IMR-90 (cell line): ENCODE measurements around the gene CCDC12. TPM values are rescaled to one million over a fixed set of nuclear protein-coding genes. Genes with fewer than 3 reads are reported as not detected.

Experiments used
- ATAC-seq: fragments of 200-7000 bp; cut with Tn5 transposase; 2 replicates; pipeline ENCODE4 v1.9.1; 2020; ENCODE audit warnings: low read depth, mild to moderate bottlenecking, moderate library complexity
- BruUV-seq: library from RNA; stranded (reverse); fragments of 400-500 nt; replicated peaks from 2 replicates; lab custom pipeline; 2021; lab: Mats Ljungman, UMichigan
- CTCF ChIA-PET: fragments of 300-600 bp; formaldehyde crosslinking; extraction: SDS; loops from one replicate; lab custom pipeline; 2021; ENCODE audit warnings: antibody characterized with exemption; lab: Yijun Ruan, JAX
- POLR2A ChIA-PET: fragments of 300-600 bp; sonication (Branson Sonifier 250); formaldehyde crosslinking; loops from one replicate; lab custom pipeline; 2022; ENCODE audit warnings: antibody characterized with exemption; ENCODE audit not compliant: unreplicated experiment; lab: Charles Lee
- DNase-seq: peaks from one replicate; pipeline ENCODE4 v3.0.0; 2013
- H2AFZ ChIP-seq: replicated peaks from 2 replicates; pipeline ENCODE3; 2013; ENCODE audit warnings: low read length, mild to moderate bottlenecking; ENCODE audit not compliant: poor library complexity
- H2AK5ac ChIP-seq: 2 replicates; pipeline ENCODE4 v1.6.1; 2013; ENCODE audit warnings: low read depth, low read length, inconsistent platforms
- H2AK9ac ChIP-seq: replicated peaks from 2 replicates; pipeline ENCODE3; 2013; ENCODE audit warnings: mild to moderate bottlenecking, low read depth, low read length, moderate library complexity; ENCODE audit not compliant: poor library complexity
- H2BK120ac ChIP-seq: 2 replicates; pipeline ENCODE4 v1.6.1; 2013; ENCODE audit warnings: low read depth, low read length, inconsistent platforms
- H2BK15ac ChIP-seq: 3 replicates; pipeline ENCODE4 v1.6.1; 2013; ENCODE audit warnings: low read depth, low read length, inconsistent platforms
- H2BK20ac ChIP-seq: 2 replicates; pipeline ENCODE4 v1.6.1; 2013; ENCODE audit warnings: low read depth, mild to moderate bottlenecking, inconsistent platforms, low read length, moderate library complexity
- H2BK5ac ChIP-seq: 2 replicates; pipeline ENCODE4 v1.6.1; 2013; ENCODE audit warnings: mild to moderate bottlenecking, low read depth, low read length, inconsistent platforms; ENCODE audit not compliant: poor library complexity, severe bottlenecking
- H3K14ac ChIP-seq: replicated peaks from 2 replicates; pipeline ENCODE4 v1.6.1; 2013; ENCODE audit warnings: low read depth, low read length, inconsistent platforms
- H3K18ac ChIP-seq: 2 replicates; pipeline ENCODE4 v1.6.1; 2013; ENCODE audit warnings: low read depth, low read length, control low read depth
- H3K23ac ChIP-seq: 2 replicates; pipeline ENCODE4 v1.6.1; 2013; ENCODE audit warnings: low read depth, low read length, inconsistent platforms
- H3K27ac ChIP-seq: 2 replicates; pipeline ENCODE4 v1.5.1; 2013; ENCODE audit warnings: mild to moderate bottlenecking, control low read depth, low read length; ENCODE audit not compliant: insufficient read depth
- H3K27me3 ChIP-seq: 2 replicates; pipeline ENCODE4 v1.6.1; 2013; ENCODE audit warnings: low read length; ENCODE audit not compliant: control insufficient read depth, insufficient read depth
- H3K36me3 ChIP-seq: 2 replicates; pipeline ENCODE4 v1.6.1; 2013; ENCODE audit warnings: low read length, mixed read lengths; ENCODE audit not compliant: control insufficient read depth, insufficient read depth
- H3K4ac ChIP-seq: 2 replicates; pipeline ENCODE4 v1.6.1; 2013; ENCODE audit warnings: low read depth, low read length, inconsistent platforms
- H3K4me1 ChIP-seq: 2 replicates; pipeline ENCODE4 v1.6.1; 2013; ENCODE audit warnings: low read length, mixed read lengths; ENCODE audit not compliant: control insufficient read depth, insufficient read depth
- H3K4me2 ChIP-seq: 2 replicates; pipeline ENCODE4 v1.6.1; 2013; ENCODE audit warnings: low read depth, mild to moderate bottlenecking, control low read depth, low read length, moderate library complexity
- H3K4me3 ChIP-seq: 2 replicates; pipeline ENCODE4 v1.5.1; 2013; ENCODE audit warnings: low read depth, mild to moderate bottlenecking, control low read depth, low read length, moderate library complexity; ENCODE audit not compliant: insufficient read depth
- H3K56ac ChIP-seq: 2 replicates; pipeline ENCODE4 v1.6.1; 2013; ENCODE audit warnings: low read length, inconsistent platforms; ENCODE audit not compliant: insufficient read depth; ENCODE audit errors: extremely low read depth
- H3K79me1 ChIP-seq, 2 experiments: 2 replicates each; pipeline ENCODE4 v1.6.1; 2013; ENCODE audit warnings: low read length in 2 of 2, inconsistent platforms in 1 of 2, low read depth in 1 of 2
- H3K9ac ChIP-seq: 2 replicates; pipeline ENCODE4 v1.6.1; 2013; ENCODE audit warnings: low read depth, low read length, control low read depth
- H3K9me1 ChIP-seq: 2 replicates; pipeline ENCODE4 v1.6.1; 2013; ENCODE audit warnings: low read length, inconsistent platforms; ENCODE audit not compliant: insufficient read depth
- H3K9me3 ChIP-seq: 2 replicates; pipeline ENCODE4 v1.6.1; 2013; ENCODE audit warnings: low read length; ENCODE audit not compliant: control insufficient read depth, insufficient read depth
- H4K20me1 ChIP-seq: 2 replicates; pipeline ENCODE4 v1.6.1; 2013; ENCODE audit warnings: low read length, inconsistent platforms; ENCODE audit not compliant: insufficient read depth
- H4K5ac ChIP-seq: 2 replicates; pipeline ENCODE4 v1.6.1; 2013; ENCODE audit warnings: mild to moderate bottlenecking, low read depth, low read length, control low read depth
- H4K8ac ChIP-seq, 2 experiments: 2 replicates each; pipeline ENCODE4 v1.6.1; 2013; ENCODE audit warnings: low read depth in 2 of 2, low read length in 2 of 2, control low read depth in 1 of 2, inconsistent platforms in 1 of 2
- H4K91ac ChIP-seq: 2 replicates; pipeline ENCODE4 v1.6.1; 2013; ENCODE audit warnings: low read depth, low read length, inconsistent platforms; ENCODE audit not compliant: insufficient read depth
- BHLHE40 ChIP-seq: fragments of 150-350 bp; IDR thresholded peaks from 2 replicates; pipeline ENCODE4 v1.6.1; 2016; ENCODE audit warnings: mild to moderate bottlenecking, low read depth, low read length
- CEBPB ChIP-seq: IDR thresholded peaks from 2 replicates; pipeline ENCODE4 v1.6.1; 2012; ENCODE audit warnings: low read depth, low read length, improper control_type of control experiment
- CHD1 ChIP-seq: IDR thresholded peaks from 2 replicates; pipeline ENCODE4 v1.6.1; 2012; ENCODE audit warnings: low read depth, low read length, improper control_type of control experiment
- ELK1 ChIP-seq: fragments of 150-350 bp; IDR thresholded peaks from 2 replicates; pipeline ENCODE4 v1.6.1; 2016; ENCODE audit warnings: low read depth, mild to moderate bottlenecking, low read length, moderate library complexity, borderline replicate concordance
- FOS ChIP-seq: fragments of 150-350 bp; IDR thresholded peaks from 2 replicates; pipeline ENCODE4 v1.6.1; 2016; ENCODE audit warnings: low read depth, low read length
- MAFK ChIP-seq: IDR thresholded peaks from 2 replicates; pipeline ENCODE4 v1.6.1; 2012; ENCODE audit warnings: low read depth, low read length, improper control_type of control experiment
- MAZ ChIP-seq: IDR thresholded peaks from 2 replicates; pipeline ENCODE4 v1.6.1; 2012; ENCODE audit warnings: low read depth, mild to moderate bottlenecking, low read length, improper control_type of control experiment, moderate library complexity, borderline replicate concordance
- MXI1 ChIP-seq: IDR thresholded peaks from 2 replicates; pipeline ENCODE4 v1.6.1; 2012; ENCODE audit warnings: low read depth, mild to moderate bottlenecking, low read length, moderate library complexity, borderline replicate concordance
- NFE2L2 ChIP-seq: fragments of 150-350 bp; IDR thresholded peaks from 2 replicates; pipeline ENCODE4 v1.6.1; 2016; ENCODE audit warnings: low read depth, mild to moderate bottlenecking, low read length
- POLR2A ChIP-seq: IDR thresholded peaks from 2 replicates; pipeline ENCODE4 v1.6.1; 2012; ENCODE audit warnings: mild to moderate bottlenecking, low read depth, low read length
- RAD21 ChIP-seq: IDR thresholded peaks from 2 replicates; pipeline ENCODE4 v1.6.1; 2012; ENCODE audit warnings: low read length, improper control_type of control experiment
- RCOR1 ChIP-seq: IDR thresholded peaks from 2 replicates; pipeline ENCODE4 v1.6.1; 2012; ENCODE audit warnings: mild to moderate bottlenecking, low read length, improper control_type of control experiment; ENCODE audit not compliant: insufficient replicate concordance
- RFX5 ChIP-seq: IDR thresholded peaks from 2 replicates; pipeline ENCODE4 v1.8.0; 2012; ENCODE audit warnings: low read depth, mild to moderate bottlenecking, low read length, moderate library complexity
- SMC3 ChIP-seq: fragments of 150-350 bp; IDR thresholded peaks from 2 replicates; pipeline ENCODE4 v1.6.1; 2016; ENCODE audit warnings: low read depth, mild to moderate bottlenecking, antibody characterized with exemption, low read length, moderate library complexity
- WGBS, 2 experiments: methylation state at CpG; one replicate each; pipeline versions ENCODE4 v1.1.5 to v1.1.7; 2013; ENCODE audit warnings: missing lambda C conversion rate in 2 of 2; ENCODE audit not compliant: insufficient read length in 1 of 2; ENCODE audit errors: extremely low coverage in 2 of 2; 5-methylcytosine and 5-hydroxymethylcytosine counted together
- dilution Hi-C: fragments of 300-500 bp; cut with HindIII; formaldehyde crosslinking; loops from one replicate; pipeline ENCODE4 v1.14.3; 2018; ENCODE audit warnings: low sequenced_read_pairs; ENCODE audit not compliant: unreplicated experiment
- in situ Hi-C: fragments of 300-500 bp; cut with MboI; formaldehyde crosslinking; loops from 3 replicates; pipeline ENCODE4 v1.14.3; 2019; ENCODE audit warnings: low sequenced_read_pairs, inconsistent platforms, mixed read lengths
- intact Hi-C: fragments of 100-400 bp; cut with micrococcal nuclease; formaldehyde crosslinking; loops from 2 replicates; pipeline ENCODE4 v1.10.0; 2022
- polyA plus RNA-seq, 3 experiments: library from polyadenylated mRNA; depleted of rRNA; stranded (reverse); fragments of >200 nt; gene quantifications; 2 replicates each; pipeline ENCODE4 v1.2.3, GENCODE V29; 2012; ENCODE audit warnings: low replicate concordance in 1 of 3
- total RNA-seq: library from RNA; depleted of rRNA; stranded (reverse); fragments of >200 nt; gene quantifications from 2 replicates; pipeline ENCODE4 v1.2.3, GENCODE V29; 2012
- TF ChIP-seq, protein P1 (sequence below): conservative IDR thresholded peaks from 2 replicates; pipeline ENCODE4 v1.5.1; 2012; ENCODE audit warnings: mild to moderate bottlenecking, low read depth, low read length, improper control_type of control experiment
- TF ChIP-seq, protein P2 (sequence below): fragments of 150-350 bp; IDR thresholded peaks from 2 replicates; pipeline ENCODE4 v1.6.1; 2017; ENCODE audit warnings: mild to moderate bottlenecking, antibody characterized with exemption, low read length, low read depth

The CCDC12 gene
- total and polyA plus RNA-seq, 2 of the 4 experiments (the other 2 are of a cell fraction), result 15.2 to 35.1 TPM

DNA sequence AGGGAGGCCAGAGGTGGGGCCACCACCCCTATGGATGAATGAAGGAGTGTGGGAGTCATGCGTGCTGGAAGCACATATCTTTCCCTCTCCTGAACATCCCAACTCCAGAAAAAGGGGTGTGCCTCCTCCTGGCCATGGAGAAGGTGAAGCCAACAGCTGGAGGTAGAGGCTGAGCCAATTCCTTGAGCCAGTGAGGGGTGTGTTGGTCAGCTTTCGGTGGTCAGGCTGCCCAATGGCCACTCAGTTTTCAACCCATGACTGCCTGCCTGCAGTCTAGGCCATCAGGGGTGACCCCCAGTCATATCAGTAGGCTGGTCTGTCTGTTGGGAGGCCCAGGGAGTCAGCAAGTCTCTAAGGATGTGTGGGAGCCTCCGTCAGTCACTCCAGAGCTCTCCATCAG is 85.4 kb downstream of the CCDC12 start:
- Histone ChIP-seq H3K27ac (no peak overlapping the region), H3K9me3 (no peaks in the 10 kb centered on the region), H3K18ac (no peak overlapping the region), H2BK20ac (no peak overlapping the region), H3K9ac (no peak overlapping the region), H2BK15ac (no peak overlapping the region), H4K91ac (no peak overlapping the region), H3K79me1 (no peaks in the 10 kb centered on the region), H2AK5ac (no peak overlapping the region), H3K9me1 (0 out of 2 replicates have a peak, but pooled peaks cover 3% of the 10 kb centered on the region), H2AFZ (no peak overlapping the region), H3K4me2 (no peak overlapping the region), H3K27me3 (peaks cover 54% of the 10 kb centered on the region), H3K56ac (no peak overlapping the region), H2AK9ac (no peak overlapping the region), H4K5ac (no peak overlapping the region), H3K36me3 (no peaks in the 10 kb centered on the region), H2BK120ac (no peak overlapping the region), H4K20me1 (peaks cover 4% of the 10 kb centered on the region), H3K4me3 (no peak overlapping the region), H4K8ac (no peak overlapping the region), H3K23ac (no peak overlapping the region), H2BK5ac (no peak overlapping the region), H3K4me1 (no peaks in the 10 kb centered on the region; the same call in 1 of the 2 replicates), H3K14ac (no peak overlapping the region), H3K4ac (no peak overlapping the region)
- in situ Hi-C loops, result loop anchor here (25.0 kb wide), 1 partner anchor 404 kb away; the partner anchor contains the start of gene RTP3
- no peak for DNase-seq
- ChIA-PET POLR2A (no interaction called here), CTCF (no interaction called here)
- no peak for TF ChIP-seq ELK1
- no peak for TF ChIP-seq FOS
- no peak for TF ChIP-seq RCOR1
- no peak for TF ChIP-seq RAD21
- no peak for TF ChIP-seq MAZ
- TF ChIP-seq MXI1, result no peak
- no peak for TF ChIP-seq CEBPB
- no peak for TF ChIP-seq BHLHE40
- no peak for TF ChIP-seq POLR2A
- TF ChIP-seq MAFK, result no peak
- no peak for TF ChIP-seq CHD1
- TF ChIP-seq, protein P1, sequence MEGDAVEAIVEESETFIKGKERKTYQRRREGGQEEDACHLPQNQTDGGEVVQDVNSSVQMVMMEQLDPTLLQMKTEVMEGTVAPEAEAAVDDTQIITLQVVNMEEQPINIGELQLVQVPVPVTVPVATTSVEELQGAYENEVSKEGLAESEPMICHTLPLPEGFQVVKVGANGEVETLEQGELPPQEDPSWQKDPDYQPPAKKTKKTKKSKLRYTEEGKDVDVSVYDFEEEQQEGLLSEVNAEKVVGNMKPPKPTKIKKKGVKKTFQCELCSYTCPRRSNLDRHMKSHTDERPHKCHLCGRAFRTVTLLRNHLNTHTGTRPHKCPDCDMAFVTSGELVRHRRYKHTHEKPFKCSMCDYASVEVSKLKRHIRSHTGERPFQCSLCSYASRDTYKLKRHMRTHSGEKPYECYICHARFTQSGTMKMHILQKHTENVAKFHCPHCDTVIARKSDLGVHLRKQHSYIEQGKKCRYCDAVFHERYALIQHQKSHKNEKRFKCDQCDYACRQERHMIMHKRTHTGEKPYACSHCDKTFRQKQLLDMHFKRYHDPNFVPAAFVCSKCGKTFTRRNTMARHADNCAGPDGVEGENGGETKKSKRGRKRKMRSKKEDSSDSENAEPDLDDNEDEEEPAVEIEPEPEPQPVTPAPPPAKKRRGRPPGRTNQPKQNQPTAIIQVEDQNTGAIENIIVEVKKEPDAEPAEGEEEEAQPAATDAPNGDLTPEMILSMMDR, result no peak
- no peak for TF ChIP-seq NFE2L2
- no peak for TF ChIP-seq SMC3
- TF ChIP-seq, protein P2, sequence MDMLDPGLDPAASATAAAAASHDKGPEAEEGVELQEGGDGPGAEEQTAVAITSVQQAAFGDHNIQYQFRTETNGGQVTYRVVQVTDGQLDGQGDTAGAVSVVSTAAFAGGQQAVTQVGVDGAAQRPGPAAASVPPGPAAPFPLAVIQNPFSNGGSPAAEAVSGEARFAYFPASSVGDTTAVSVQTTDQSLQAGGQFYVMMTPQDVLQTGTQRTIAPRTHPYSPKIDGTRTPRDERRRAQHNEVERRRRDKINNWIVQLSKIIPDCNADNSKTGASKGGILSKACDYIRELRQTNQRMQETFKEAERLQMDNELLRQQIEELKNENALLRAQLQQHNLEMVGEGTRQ, result no peak
- no peak for TF ChIP-seq RFX5
- dilution Hi-C loops, result no loop called here
- BruUV-seq, result no TSS peak
- ATAC-seq, result no peak
- WGBS, 2 experiments, result 100% methylated on average over 1 of the region's 3 CpGs; no CpG with 5 or more reads in 1 of the 2 experiments
- intact Hi-C loops, result no loop called here
